Stimulated activated CD8-positive, alpha-beta memory T cell treated with anti-CD3 and anti-CD28 coated beads, Interleukin-15, amount 100 ng/mL, for 48 hours (primary cell): ENCODE results near the gene FAM107B.
"Not testable (repeated sequence)": the region's sequence is repeated elsewhere in the genome, so short reads cannot be mapped to it uniquely, and the experiment has no call there.

Source experiments
- DNase-seq, 2 donors: peaks; one replicate each; pipeline ENCODE4 v3.0.0-alpha.2; 2020; ENCODE audit warnings: low read depth in 2 of 2

FAM107B gene

DNA sequence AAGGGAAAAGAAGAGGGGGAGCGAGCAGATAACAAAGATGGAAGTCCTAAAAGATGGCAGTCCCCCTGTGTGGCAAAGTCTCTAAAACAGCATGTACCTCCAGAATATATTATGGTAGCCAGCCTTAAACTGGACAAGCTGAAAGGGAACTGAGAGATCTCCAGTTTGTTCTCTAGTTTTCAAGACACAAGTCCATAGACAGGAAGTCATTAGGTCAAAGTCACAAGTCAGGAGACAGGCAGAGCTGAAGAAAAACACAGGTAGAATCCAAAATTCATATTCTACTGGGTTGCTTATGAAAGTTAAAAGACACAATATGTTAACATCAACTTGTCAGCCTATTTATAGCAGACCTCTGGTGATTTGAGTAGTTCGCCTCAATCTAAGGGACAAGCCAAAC, 38.7 kb downstream of the FAM107B start:
- no peak for DNase-seq

DNA sequence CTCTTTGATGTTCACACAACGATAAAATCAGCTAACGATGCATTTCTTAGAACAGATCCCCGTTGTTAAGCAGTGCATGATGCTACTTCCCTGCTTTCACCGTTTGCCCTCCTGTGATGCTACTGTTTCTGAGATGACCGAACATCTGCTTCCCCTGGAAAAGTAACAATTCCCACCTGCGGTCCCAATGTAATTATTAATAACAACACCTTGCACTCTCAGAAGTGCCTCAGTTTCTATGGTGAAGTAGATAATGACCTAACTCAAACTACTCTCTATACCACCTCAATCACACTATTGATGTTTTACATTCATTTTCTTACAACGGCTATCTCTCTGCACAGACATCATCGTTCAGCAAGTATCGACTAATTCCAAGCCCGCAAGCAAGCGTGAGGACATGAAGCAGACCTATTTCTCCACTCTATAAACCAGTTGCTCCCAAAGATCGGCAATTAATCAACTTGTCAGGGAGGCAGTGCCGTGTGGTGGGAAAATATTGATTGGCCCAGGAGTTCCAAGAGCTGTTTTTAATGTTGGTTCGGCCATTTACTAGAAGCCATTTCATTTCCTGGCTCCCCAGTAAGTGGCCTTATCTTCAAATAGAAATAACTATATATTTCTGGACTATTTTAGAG, 42.7 kb downstream of the FAM107B start:
- DNase-seq, result no peak

GRCh38 chr10:14728346-14728745, 46.4 kb downstream of the FAM107B start:
- DNase-seq, result no peak

DNA sequence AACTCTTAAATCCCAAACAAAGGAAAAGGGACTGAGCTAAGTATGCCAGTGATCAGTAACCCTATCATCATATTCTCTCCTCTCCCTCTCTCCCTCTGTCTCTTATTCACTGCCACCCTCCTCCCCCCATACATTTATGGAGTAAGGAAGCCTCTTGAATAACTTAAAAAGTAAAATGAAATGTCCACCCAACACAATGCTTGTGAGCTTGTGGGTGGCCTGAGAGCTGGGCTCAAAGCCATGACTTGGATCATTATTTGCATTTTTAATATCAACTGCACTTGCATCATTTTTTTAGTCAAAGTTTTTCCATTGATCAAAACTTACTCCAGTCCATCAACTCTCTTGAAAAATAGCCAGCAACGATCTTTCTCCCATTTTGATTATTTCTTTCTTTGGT, 46.8 kb downstream of the FAM107B start:
- no peak for DNase-seq

DNA sequence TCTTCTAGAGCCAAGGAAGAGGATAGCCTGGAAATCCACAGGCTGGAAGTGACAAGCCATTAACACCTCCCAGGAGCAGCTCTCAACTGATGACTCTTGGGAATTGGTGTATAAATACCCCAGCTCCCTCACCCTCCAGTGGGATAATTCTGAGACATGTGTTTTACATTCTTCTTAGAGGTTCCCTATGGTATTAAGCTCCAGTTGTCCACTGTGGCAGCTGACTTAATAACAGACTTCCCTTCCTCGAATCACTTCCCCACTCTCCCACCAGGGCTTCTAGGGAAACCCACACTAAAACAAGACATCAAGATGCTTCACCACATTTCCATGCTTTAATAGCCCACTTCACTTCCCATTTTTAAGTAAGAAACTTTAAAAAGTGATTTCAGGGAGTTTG, 47.2 kb downstream of the FAM107B start:
- DNase-seq, result no peak

DNA sequence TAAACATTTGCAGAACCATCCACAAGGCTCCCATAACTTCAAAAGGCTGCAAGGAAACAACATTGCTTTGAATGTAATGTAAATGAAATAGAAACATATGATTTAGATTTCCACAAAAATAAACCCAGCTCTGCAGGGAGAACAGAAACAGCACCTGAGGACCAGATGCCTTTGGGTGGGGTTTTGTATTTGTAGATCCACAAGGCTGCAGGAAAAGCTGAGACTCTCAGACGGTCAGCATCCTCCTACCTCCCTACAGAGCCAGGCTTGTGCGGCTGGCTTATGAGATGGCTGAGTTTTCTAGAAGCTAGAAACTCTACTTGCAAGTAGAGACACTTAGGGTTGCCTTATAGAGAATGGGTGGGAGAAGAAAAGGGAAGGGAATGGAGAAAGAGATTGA, 49.8 kb downstream of the FAM107B start:
- DNase-seq, result no peak

DNA sequence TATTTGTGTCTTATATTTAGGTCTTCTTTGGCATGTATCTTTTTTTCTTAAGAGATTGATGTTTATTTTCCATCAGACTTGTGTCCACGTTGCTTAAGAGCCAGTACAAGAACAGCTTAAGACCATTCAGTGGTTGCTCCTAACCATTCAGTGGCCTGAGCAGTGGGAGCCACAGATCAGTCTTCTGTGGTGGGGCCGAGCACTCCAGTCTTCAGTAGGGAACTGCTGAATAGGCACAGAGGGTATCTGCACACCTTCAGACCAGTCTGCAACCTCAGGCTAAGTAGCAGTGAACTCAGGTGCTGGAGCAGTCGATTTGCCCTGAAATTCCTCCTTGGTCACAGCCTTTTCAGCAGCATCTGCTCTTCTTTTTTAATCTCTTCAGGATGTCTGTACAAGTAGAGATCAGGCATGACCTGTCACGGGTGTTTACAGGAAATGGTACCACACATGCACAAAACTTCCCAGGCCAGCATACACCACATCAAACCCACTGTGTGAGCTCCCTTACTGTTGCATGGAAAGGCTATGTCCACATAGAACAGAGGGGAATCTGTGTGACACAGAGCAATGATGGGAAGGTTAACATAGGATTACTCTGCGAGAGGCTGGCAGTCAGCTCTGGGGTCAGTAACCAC, 51.5 kb downstream of the FAM107B start:
- DNase-seq, result no peak

DNA sequence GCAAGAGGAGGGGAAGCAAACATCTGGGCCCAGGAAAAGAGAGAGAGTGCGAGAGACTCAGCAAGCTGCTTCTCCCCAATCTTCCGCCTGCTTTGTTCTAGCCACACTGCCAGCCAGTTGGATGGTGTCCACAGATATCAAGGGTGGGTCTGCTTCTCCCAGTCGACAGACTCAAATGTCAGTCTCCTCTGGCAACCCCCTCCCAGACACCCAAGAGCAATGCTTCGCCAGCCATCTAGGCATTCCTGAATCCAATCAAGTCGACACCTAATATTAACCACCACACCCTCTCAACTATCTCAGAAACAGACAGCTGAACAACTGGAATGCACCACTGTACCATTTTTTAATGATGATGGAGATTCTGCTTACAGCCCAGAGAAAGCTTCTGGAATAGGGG, 57.1 kb downstream of the FAM107B start:
- no peak for DNase-seq

DNA sequence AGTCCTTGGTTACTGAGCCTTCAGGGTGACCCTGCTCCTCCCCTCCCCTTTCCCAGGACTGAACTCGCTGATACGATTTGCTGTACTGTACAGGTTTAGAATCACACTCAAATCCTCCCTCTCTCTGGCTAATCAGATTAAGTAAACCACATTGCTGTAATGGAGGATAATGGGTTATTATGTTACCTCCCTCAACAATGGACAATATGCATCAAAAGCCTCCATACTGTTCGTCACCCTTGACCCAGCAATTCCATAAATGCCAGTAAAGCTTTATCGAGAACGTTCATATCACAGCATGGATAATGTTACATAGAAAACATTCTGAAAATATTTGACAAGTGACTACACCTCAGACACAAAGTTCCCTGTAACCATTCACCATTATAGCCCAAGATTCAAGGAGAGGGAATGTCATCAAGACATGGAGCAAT, 61.7 kb downstream of the FAM107B start:
- DNase-seq, result no peak

- not testable (repeated sequence) for DNase-seq
These were observed 65.4 kb downstream of the FAM107B start for GRCh38 chr10:14709344-14709743.

DNA sequence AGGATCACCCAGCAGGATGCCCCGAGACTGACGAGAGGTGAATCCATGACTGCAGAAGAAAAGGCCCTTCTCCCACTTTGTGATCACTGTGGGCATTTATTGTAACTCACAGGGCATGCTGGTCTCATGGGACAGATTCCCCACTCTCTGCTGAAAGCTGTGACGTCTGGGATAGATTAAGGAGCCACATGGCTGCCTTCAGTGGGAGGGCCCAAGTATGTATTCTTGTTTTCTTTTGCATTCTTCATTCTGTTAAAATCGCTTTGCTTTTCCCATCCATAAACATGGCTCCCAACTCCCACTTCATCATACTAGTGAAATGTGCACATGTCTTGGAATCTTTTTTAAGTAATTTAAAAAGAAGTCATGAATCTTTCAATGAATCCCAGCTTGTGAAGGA, 67.2 kb downstream of the FAM107B start:
- no peak for DNase-seq

DNA sequence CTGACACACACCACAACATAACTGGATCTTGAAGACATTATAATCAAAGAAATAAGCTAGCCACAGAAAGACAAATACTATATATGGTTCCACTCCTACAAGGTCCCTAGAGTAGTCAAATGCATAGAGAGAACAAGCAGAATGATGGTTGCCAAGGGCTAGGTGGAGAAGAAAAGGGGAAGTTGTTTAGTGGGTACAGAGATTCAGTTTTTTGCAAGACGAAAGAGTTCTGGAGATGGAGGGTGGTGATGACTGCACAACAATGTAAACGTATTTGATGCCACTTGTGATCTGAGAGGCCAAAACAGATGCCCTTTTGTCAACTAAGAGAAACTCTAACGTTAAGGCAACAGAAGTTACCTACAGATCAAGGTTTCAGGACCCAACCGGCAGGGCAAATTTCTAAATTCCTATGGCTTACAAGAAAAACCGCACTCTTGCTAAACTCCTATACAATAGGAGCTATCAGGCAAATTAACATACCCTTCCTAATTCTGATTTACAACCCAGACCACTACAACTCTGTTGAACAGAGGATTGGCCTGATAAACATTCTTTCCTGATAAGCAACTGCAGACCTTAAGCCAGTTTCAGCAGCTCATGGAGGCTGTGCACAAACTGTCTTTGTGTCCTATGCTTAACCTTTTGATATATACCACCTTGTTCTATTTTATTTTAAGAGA, 69.0 kb downstream of the FAM107B start:
- no peak for DNase-seq

- no peak for DNase-seq
These were observed 71.1 kb downstream of the FAM107B start for GRCh38 chr10:14703631-14704001.

GRCh38 chr10:14701466-14701865, 73.2 kb downstream of the FAM107B start:
- DNase-seq, result no peak

GRCh38 chr10:14700546-14700945, 74.2 kb downstream of the FAM107B start:
- DNase-seq, result no peak

- DNase-seq, result no peak
These were observed 75.2 kb downstream of the FAM107B start for GRCh38 chr10:14699482-14699881.

- DNase-seq, result no peak
These were observed 75.9 kb downstream of the FAM107B start for GRCh38 chr10:14698829-14699170.

DNA sequence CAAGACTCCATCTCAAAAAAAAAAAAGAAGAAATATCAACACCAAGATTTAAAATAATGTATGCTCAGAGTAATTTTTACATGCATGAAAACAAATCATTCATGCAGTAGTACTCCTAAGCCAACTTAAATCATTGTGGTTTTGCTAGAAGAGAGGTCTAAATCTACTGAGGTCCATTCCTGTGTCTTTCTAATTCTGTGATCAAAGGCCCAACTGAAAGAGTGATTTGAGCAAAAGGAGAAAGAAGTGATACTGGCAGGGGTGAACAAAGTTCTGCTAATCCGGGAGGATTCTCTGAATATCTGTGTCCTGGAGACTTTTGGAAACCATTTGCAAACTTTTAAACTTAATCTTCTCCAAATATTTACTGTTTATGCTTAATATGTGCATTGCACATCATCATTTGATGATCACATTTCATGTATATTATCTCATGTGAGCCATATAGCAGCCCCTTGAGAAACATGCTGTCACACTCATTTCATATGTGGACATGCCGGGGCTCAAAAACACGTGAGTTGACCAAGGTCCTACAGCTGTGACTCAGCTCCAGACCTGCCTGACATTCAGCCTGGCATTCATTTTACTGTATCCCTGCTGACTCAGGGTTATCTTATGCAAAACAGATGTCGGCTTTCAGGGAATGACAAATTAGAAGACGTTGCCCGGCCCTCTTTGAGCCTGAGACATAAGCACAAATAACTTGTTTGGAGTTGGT, 76.4 kb downstream of the FAM107B start:
- DNase-seq, result no peak

DNA sequence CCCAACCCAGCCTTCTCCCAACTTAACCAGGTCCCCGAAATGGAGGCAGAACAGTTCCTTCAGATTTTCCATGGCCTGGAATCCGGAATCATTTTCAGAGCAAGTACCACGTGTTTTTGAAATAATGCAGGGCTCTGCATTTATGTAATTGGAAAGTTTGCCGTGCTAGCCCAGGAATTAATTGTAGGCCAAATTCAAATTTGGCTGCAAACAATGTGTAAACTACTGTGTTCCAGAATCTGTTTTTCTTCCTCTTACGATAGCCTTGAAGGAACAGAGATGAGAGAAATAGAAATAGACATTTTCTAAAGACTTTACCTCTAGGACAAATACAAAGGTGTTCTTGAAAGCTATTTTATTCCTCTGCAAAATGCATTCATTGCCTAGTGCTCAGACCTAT, 77.4 kb downstream of the FAM107B start:
- no peak for DNase-seq

DNA sequence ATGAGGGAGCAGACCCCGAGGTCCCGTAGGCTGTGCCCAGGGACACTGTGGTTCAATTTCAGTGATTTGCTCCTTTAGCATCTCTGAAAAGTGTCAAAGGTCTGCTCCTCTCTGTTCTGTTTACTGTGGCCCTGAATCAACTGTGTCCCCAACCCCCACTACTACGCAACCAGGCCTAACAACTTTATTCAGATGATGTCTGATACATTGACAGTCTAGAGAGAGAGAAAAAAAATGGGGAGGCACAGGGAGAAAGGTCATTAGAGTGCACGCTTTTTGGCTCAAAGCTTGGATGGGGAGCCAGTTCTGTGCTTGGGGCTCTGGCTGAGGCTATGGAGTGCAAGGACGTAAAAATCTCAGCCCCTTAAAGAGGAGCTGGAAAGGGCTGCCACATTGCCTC, 77.9 kb downstream of the FAM107B start:
- DNase-seq, result no peak

GRCh38 chr10:14695847-14696480, 78.7 kb downstream of the FAM107B start:
- DNase-seq, result no peak

GRCh38 chr10:14693891-14694290, 80.8 kb downstream of the FAM107B start:
- DNase-seq, result no peak
